HFF-Myc (cell line): ENCODE data around the gene C14orf180.

Experiments
- DNase-seq: peaks from one replicate; pipeline ENCODE4 v3.0.0-alpha.2; 2011; ENCODE audit warnings: low read depth; ENCODE audit errors: extremely low read depth
- H3K4me3 ChIP-seq: replicated peaks from 2 replicates; pipeline ENCODE4 v1.5.1; 2011; ENCODE audit warnings: low read depth, mild to moderate bottlenecking, control low read depth, low read length
- CTCF ChIP-seq: IDR thresholded peaks from 2 replicates; pipeline ENCODE4 v1.5.1; 2012; ENCODE audit warnings: mild to moderate bottlenecking, low read depth, low read length, control low read depth; ENCODE audit errors: missing control alignments

The C14orf180 gene

GRCh38 chr14:104624939-104625338, 45.4 kb downstream of the C14orf180 start:
- H3K4me3 ChIP-seq, result no peak overlapping the region
- TF ChIP-seq CTCF, result no peak
- no peak for DNase-seq

- no peak for DNase-seq
- no peak for TF ChIP-seq CTCF
- no peak overlapping the region for H3K4me3 ChIP-seq
These were observed 53.2 kb downstream of the C14orf180 start for GRCh38 chr14:104632781-104633180.

- no peak overlapping the region for H3K4me3 ChIP-seq
- no peak for DNase-seq
- TF ChIP-seq CTCF, result no peak
These were observed 53.9 kb downstream of the C14orf180 start for GRCh38 chr14:104633276-104634137.

- no peak for TF ChIP-seq CTCF
These were observed 54.7 kb downstream of the C14orf180 start for GRCh38 chr14:104634138-104634760.

GRCh38 chr14:104634886-104635570, 55.5 kb downstream of the C14orf180 start:
- no peak for TF ChIP-seq CTCF
- H3K4me3 ChIP-seq, result no peak overlapping the region
- no peak for DNase-seq

More at GRCh38 chr14:104634138-104634760, 54.7 kb downstream of the C14orf180 start:
- DNase-seq, result no peak
- H3K4me3 ChIP-seq, result no peak overlapping the region

- TF ChIP-seq CTCF, result no peak
- no peak overlapping the region for H3K4me3 ChIP-seq
- DNase-seq, result no peak
These were observed 56.2 kb downstream of the C14orf180 start for GRCh38 chr14:104635717-104636116.
